ENCODE measurements around the gene TMEM156. TPM values are rescaled to one million over a fixed set of nuclear protein-coding genes. Genes with fewer than 3 reads are reported as not detected.

The TMEM156 gene
- polyA plus RNA-seq, 3 donors, result 0.31 to 1.1 (median 0.43) TPM

DNA sequence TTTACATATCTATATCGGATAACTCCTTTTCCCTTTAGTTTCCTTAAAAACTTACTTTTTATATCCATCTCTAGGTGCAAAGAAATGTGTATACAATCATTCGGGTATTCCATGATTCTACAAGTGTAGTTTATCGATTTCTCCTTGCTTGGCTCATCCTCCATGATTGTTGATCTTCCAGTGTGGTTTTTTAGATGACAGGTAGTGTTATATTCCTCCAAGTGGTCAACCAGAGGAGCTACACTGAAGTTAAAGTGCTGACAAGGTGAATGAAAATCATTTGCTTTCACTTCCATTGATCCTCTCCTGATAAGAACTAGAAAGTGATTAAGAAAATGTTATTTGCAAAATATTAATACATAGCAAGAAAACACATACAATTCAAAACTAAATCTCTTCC is 38.5 kb downstream of the TMEM156 start:
- peaks cover 0 to 6% of the 10 kb centered on the region in 2 donors for H3K36me3 Mint-ChIP-seq
- H3K9me3 ChIP-seq (replicated peaks in 1 of 2; ENCODE audit: control insufficient read depth in 1 of 2, insufficient read depth in 1 of 2, low read length in 2 of 2), result no peaks in the 10 kb centered on the region
- H3K4me2 ChIP-seq (replicated peaks; ENCODE audit: extremely low read depth, low read length, poor library complexity, severe bottlenecking), result no peak overlapping the region
- no peak overlapping the region for H2AFZ ChIP-seq (ENCODE audit: insufficient read depth, low read depth, low read length, poor library complexity, severe bottlenecking)
- H3K27ac Mint-ChIP-seq, result no peak overlapping the region
- intact Hi-C loops (cut with micrococcal nuclease), result no loop called here
- no peaks in the 10 kb centered on the region for H3K27me3 Mint-ChIP-seq (ENCODE audit: low read depth in 3 of 3)
- H3K4me1 ChIP-seq (ENCODE audit: control insufficient read depth in 1 of 2, insufficient read depth in 2 of 2, low read length in 2 of 2), result no peaks in the 10 kb centered on the region
- no peaks in the 10 kb centered on the region for H3K79me2 ChIP-seq (ENCODE audit: insufficient read depth, low read length)
- no peaks in the 10 kb centered on the region for H3K36me3 ChIP-seq (replicated peaks in 1 of 2; ENCODE audit: control insufficient read depth in 1 of 2, insufficient read depth in 2 of 2, low read length in 2 of 2)
- H3K9ac ChIP-seq (ENCODE audit: insufficient read depth, low read length, poor library complexity, severe bottlenecking), result no peak overlapping the region
- H3K27ac ChIP-seq (ENCODE audit: low read depth in 1 of 2, low read length in 2 of 2), result no peak overlapping the region
- no peaks in the 10 kb centered on the region for H3K27me3 ChIP-seq (ENCODE audit: control insufficient read depth in 2 of 2, insufficient read depth in 2 of 2, low read length in 2 of 2)
- no peaks in the 10 kb centered on the region for H4K20me1 ChIP-seq (ENCODE audit: insufficient read depth, low read length)
- peaks cover 3% of the 10 kb centered on the region for H3K4me1 Mint-ChIP-seq
- no peak overlapping the region for H3K4me3 Mint-ChIP-seq
- H3K4me3 ChIP-seq (replicated peaks in 1 of 3; ENCODE audit: low read depth in 2 of 3, low read length in 3 of 3), result no peak overlapping the region
- no peak for DNase-seq
- H3K9me3 Mint-ChIP-seq, result no peaks in the 10 kb centered on the region
- WGBS (ENCODE audit: insufficient coverage), result 100% methylated on average over 2 of the region's 3 CpGs
- TF ChIP-seq CTCF (IDR thresholded peaks at IDR 0.05), result no peak

- H3K36me3 Mint-ChIP-seq, result peaks cover 1 to 5% of the 10 kb centered on the region in 2 donors
- WGBS (ENCODE audit: insufficient coverage), result 94% methylated on average over 3 of the region's 5 CpGs
- H3K9me3 Mint-ChIP-seq, result peaks cover 0 to 4% (median 0%) of the 10 kb centered on the region in 7 donors
- Histone ChIP-seq H4K20me1 (ENCODE audit: insufficient read depth, low read length) (no peaks in the 10 kb centered on the region), H2AFZ (ENCODE audit: insufficient read depth, low read depth, low read length, poor library complexity, severe bottlenecking) (no peak overlapping the region), H3K9ac (ENCODE audit: insufficient read depth, low read length, poor library complexity, severe bottlenecking) (no peak overlapping the region), H3K4me1 (ENCODE audit: control insufficient read depth in 1 of 2, insufficient read depth in 2 of 2, low read length in 2 of 2) (peaks cover 2 to 6% of the 10 kb centered on the region in 2 donors), H3K9me3 (replicated peaks in 1 of 2; ENCODE audit: control insufficient read depth in 1 of 2, insufficient read depth in 1 of 2, low read length in 2 of 2) (no peaks in the 10 kb centered on the region), H3K27ac (ENCODE audit: low read depth in 1 of 2, low read length in 2 of 2) (no peak overlapping the region), H3K79me2 (ENCODE audit: insufficient read depth, low read length) (no peaks in the 10 kb centered on the region), H3K4me3 (replicated peaks in 1 of 3; ENCODE audit: low read depth in 2 of 3, low read length in 3 of 3) (no peak overlapping the region), H3K4me2 (replicated peaks; ENCODE audit: extremely low read depth, low read length, poor library complexity, severe bottlenecking) (no peak overlapping the region), H3K36me3 (replicated peaks in 1 of 2; ENCODE audit: control insufficient read depth in 1 of 2, insufficient read depth in 2 of 2, low read length in 2 of 2) (no peaks in the 10 kb centered on the region), H3K27me3 (ENCODE audit: control insufficient read depth in 2 of 2, insufficient read depth in 2 of 2, low read length in 2 of 2) (no peaks in the 10 kb centered on the region)
- H3K27ac Mint-ChIP-seq, result no peak overlapping the region
- no peak for DNase-seq
- no peaks in the 10 kb centered on the region for H3K27me3 Mint-ChIP-seq (ENCODE audit: low read depth in 3 of 3)
- no peak for TF ChIP-seq CTCF (IDR thresholded peaks at IDR 0.05)
- H3K4me3 Mint-ChIP-seq, result no peak overlapping the region
- intact Hi-C loops (cut with micrococcal nuclease), result no loop called here
- H3K4me1 Mint-ChIP-seq, result peaks cover 15% of the 10 kb centered on the region
Observed at GRCh38 chr4:38990241-38990640, 42.0 kb downstream of the TMEM156 start.

Measured in CD14-positive monocyte (primary cell).